Endothelial cell of hepatic sinusoid (primary cell): ENCODE results near the gene TEX2.
"Not testable (repeated sequence)": the region's sequence is repeated elsewhere in the genome, so short reads cannot be mapped to it uniquely, and the experiment has no call there.

Experiments
- in situ Hi-C: cut with HindIII; loops from 2 replicates; pipeline ENCODE4 v1.10.0; 2017; ENCODE audit warnings: low sequenced_read_pairs

The TEX2 gene

GRCh38 chr17:64240741-64241347 is 22.2 kb downstream of the TEX2 start:
- in situ Hi-C loops = no loop called here

GRCh38 chr17:64240261-64240740 is 22.8 kb downstream of the TEX2 start:
- in situ Hi-C loops = no loop called here

GRCh38 chr17:64238449-64238848 is 24.6 kb downstream of the TEX2 start:
- in situ Hi-C loops = not testable (repeated sequence)

- in situ Hi-C loops = no loop called here
These were observed 26.1 kb downstream of the TEX2 start for GRCh38 chr17:64236827-64237403.

- in situ Hi-C loops = no loop called here
These were observed 28.1 kb downstream of the TEX2 start for GRCh38 chr17:64234961-64235360.

- in situ Hi-C loops = no loop called here
These were observed 30.4 kb downstream of the TEX2 start for GRCh38 chr17:64232466-64233262.

GRCh38 chr17:64231567-64232141 is 31.4 kb downstream of the TEX2 start:
- in situ Hi-C loops = no loop called here

GRCh38 chr17:64230791-64231408 is 32.2 kb downstream of the TEX2 start:
- in situ Hi-C loops = no loop called here

- in situ Hi-C loops = no loop called here
These were observed 33.0 kb downstream of the TEX2 start for GRCh38 chr17:64229815-64230728.

GRCh38 chr17:64226132-64226531 is 36.9 kb downstream of the TEX2 start:
- in situ Hi-C loops = no loop called here

- in situ Hi-C loops = no loop called here
These were observed 37.6 kb downstream of the TEX2 start for GRCh38 chr17:64225410-64225809.

GRCh38 chr17:64223931-64224629 is 39.0 kb downstream of the TEX2 start:
- in situ Hi-C loops = no loop called here

- in situ Hi-C loops = no loop called here
These were observed 39.8 kb downstream of the TEX2 start for GRCh38 chr17:64223283-64223682.

GRCh38 chr17:64221679-64222078 is 41.4 kb downstream of the TEX2 start:
- in situ Hi-C loops = no loop called here

- in situ Hi-C loops = not testable (repeated sequence)
These were observed 42.5 kb downstream of the TEX2 start for GRCh38 chr17:64220604-64221003.

GRCh38 chr17:64219571-64219970 is 43.5 kb downstream of the TEX2 start:
- in situ Hi-C loops = no loop called here

- in situ Hi-C loops = no loop called here
These were observed 45.0 kb downstream of the TEX2 start for GRCh38 chr17:64218066-64218465.

GRCh38 chr17:64217249-64217691 is 45.8 kb downstream of the TEX2 start:
- in situ Hi-C loops = no loop called here
